GM23338 (cell line): ENCODE results near the gene EVI5.

Source experiments
- CREB1 ChIP-seq: fragments of 250-450 bp; sonication (Bioruptor Pico); IDR thresholded peaks from 2 replicates; pipeline ENCODE4 v1.5.0; 2020; ENCODE audit warnings: low read depth, mild to moderate bottlenecking, moderate library complexity
- CTCF ChIP-seq, 2 experiments: fragments of 200-600 bp in 1 of 2; sonication (generic) in 1 of 2; conservative IDR thresholded peaks; 2 replicates each; pipeline versions ENCODE4 v1.5.1 to v1.6.1; 2016 to 2017; ENCODE audit warnings: antibody characterized with exemption in 2 of 2, low read depth in 2 of 2, mild to moderate bottlenecking in 2 of 2, moderate library complexity in 1 of 2
- ETS1 ChIP-seq: IDR thresholded peaks from 2 replicates; pipeline ENCODE4 v1.6.1; 2016; ENCODE audit warnings: antibody characterized with exemption
- EZH2 ChIP-seq: fragments of 200-600 bp; sonication (generic); IDR thresholded peaks from one replicate; pipeline ENCODE4 v1.8.0; 2017; ENCODE audit warnings: antibody characterized with exemption, mild to moderate bottlenecking, low read depth; ENCODE audit not compliant: unreplicated experiment
- EZH2phosphoT487 ChIP-seq: fragments of 200-600 bp; sonication (generic); IDR thresholded peaks from one replicate; pipeline ENCODE4 v1.8.1; 2018; ENCODE audit warnings: antibody characterized with exemption; ENCODE audit not compliant: unreplicated experiment
- JUNB ChIP-seq: IDR thresholded peaks from one replicate; pipeline ENCODE4 v1.6.1; 2016; ENCODE audit warnings: antibody characterized with exemption; ENCODE audit not compliant: unreplicated experiment
- NANOG ChIP-seq: IDR thresholded peaks from 2 replicates; pipeline ENCODE4 v1.6.1; 2016; ENCODE audit warnings: antibody characterized with exemption, borderline replicate concordance
- POLR2AphosphoS5 ChIP-seq: IDR thresholded peaks from 2 replicates; pipeline ENCODE4 v1.6.1; 2016; ENCODE audit warnings: antibody characterized with exemption, low read depth
- ZNF114 ChIP-seq: fragments of 250-450 bp; sonication (Bioruptor Pico); IDR thresholded peaks from 2 replicates; pipeline ENCODE4 v1.5.0; 2020; ENCODE audit warnings: mild to moderate bottlenecking, moderate library complexity
- ZNF331 ChIP-seq: fragments of 250-450 bp; sonication (Bioruptor Pico); IDR thresholded peaks from 2 replicates; pipeline ENCODE4 v1.5.0; 2020; ENCODE audit warnings: low read depth, mild to moderate bottlenecking, moderate library complexity
- TF ChIP-seq, protein P1 (sequence below): IDR thresholded peaks from one replicate; pipeline ENCODE4 v1.6.1; 2018; ENCODE audit warnings: antibody characterized with exemption; ENCODE audit not compliant: unreplicated experiment

DNA sequence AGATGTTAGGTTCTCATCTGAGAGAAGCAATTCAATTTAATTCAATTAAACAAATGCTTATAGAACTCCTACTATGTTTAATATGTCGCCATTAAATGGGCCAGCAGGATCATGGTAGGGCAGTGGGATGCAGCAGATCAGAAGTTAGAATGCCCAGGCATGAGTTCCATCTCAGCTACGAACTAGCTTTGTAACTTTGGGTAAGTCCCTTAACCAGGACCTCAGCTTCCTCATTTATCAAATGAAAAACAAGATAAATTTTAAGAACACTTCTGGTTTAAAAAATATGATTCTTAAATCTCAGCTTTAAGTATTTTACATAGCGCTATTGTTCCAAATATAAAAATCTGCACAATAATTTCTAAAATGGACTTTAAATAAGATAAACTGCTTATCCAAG lies 230.7 kb downstream of the EVI5 start:
- TF ChIP-seq CTCF (conservative IDR thresholded peaks at IDR 0.05; ENCODE audit: low read depth in 2 of 2) (no peak), POLR2AphosphoS5 (no peak), EZH2 (no peak), EZH2phosphoT487 (no peak), JUNB (no peak), NANOG (no peak), ETS1 (no peak), ZNF331 (CRISPR knock-in tag) (no peak), CREB1 (no peak), ZNF114 (CRISPR knock-in tag) (no peak)
- TF ChIP-seq, protein P1, sequence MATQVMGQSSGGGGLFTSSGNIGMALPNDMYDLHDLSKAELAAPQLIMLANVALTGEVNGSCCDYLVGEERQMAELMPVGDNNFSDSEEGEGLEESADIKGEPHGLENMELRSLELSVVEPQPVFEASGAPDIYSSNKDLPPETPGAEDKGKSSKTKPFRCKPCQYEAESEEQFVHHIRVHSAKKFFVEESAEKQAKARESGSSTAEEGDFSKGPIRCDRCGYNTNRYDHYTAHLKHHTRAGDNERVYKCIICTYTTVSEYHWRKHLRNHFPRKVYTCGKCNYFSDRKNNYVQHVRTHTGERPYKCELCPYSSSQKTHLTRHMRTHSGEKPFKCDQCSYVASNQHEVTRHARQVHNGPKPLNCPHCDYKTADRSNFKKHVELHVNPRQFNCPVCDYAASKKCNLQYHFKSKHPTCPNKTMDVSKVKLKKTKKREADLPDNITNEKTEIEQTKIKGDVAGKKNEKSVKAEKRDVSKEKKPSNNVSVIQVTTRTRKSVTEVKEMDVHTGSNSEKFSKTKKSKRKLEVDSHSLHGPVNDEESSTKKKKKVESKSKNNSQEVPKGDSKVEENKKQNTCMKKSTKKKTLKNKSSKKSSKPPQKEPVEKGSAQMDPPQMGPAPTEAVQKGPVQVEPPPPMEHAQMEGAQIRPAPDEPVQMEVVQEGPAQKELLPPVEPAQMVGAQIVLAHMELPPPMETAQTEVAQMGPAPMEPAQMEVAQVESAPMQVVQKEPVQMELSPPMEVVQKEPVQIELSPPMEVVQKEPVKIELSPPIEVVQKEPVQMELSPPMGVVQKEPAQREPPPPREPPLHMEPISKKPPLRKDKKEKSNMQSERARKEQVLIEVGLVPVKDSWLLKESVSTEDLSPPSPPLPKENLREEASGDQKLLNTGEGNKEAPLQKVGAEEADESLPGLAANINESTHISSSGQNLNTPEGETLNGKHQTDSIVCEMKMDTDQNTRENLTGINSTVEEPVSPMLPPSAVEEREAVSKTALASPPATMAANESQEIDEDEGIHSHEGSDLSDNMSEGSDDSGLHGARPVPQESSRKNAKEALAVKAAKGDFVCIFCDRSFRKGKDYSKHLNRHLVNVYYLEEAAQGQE: no peak
